Thyroid gland (tissue), 4 donors: ENCODE data around the gene TMEM212.

Experiments used
- CTCF ChIP-seq, 6 experiments: fragments of 200-600 bp in 3 of 6; fragments of 450-650 bp in 3 of 6; sonication (generic) in 3 of 6; IDR thresholded peaks; one replicate each; pipeline ENCODE4 v1.5.1; 2016 to 2019; ENCODE audit warnings: antibody characterized with exemption in 6 of 6, mild to moderate bottlenecking in 2 of 6, inconsistent platforms in 1 of 6, moderate library complexity in 1 of 6
- POLR2A ChIP-seq, 2 donors: fragments of 450-650 bp; IDR thresholded peaks; one replicate each; pipeline ENCODE4 v1.6.1; 2017; ENCODE audit warnings: antibody characterized with exemption in 2 of 2, mild to moderate bottlenecking in 2 of 2, moderate library complexity in 1 of 2

- no peak for TF ChIP-seq CTCF (IDR thresholded peaks at IDR 0.05)
- no peak for TF ChIP-seq POLR2A (IDR thresholded peaks at IDR 0.05)
Observed at GRCh38 chr3:171876680-171877147, 33.6 kb downstream of the TMEM212 start.
